NCI-H1105 treated with DMSO at 0.1 percent for 48 hours (cell line): Measurements from ENCODE around the gene CCNYL1.

Experiments used
- DNase-seq: peaks from one replicate; lab custom pipeline; 2025; lab: John Stamatoyannopoulos, UW

The CCNYL1 gene

DNA sequence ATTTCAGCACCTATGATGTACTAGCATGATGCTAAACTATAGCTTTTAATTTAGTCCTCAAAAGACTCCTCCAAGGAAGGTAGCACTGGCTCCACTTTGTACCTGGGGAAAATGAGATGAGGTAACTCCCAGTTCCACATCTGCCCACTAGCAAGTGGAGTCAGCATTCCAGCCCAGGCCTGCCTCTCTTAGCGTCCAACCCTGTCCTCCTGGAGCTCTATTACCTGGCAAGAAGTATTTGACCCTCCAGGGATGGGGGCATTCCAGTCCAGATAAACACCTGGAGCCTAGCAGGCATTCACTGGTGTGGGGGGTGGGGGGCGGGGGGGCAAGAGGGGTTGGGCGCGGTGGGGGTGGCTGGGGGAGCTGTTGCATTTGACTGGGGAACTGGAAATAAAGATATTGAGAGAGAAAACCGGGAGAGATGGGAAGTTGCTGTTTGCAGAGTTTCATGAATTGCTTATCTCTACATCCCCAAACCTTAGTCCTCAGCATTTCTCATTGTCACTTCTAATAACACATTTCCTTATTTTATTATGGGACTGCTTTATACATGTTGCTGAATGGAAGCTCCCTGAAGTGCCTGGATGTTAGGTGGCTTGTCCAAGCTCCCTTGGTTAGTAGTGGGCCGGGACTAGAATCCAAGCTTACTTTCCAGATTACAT lies 80.3 kb downstream of the CCNYL1 start:
- no peak for DNase-seq

DNA sequence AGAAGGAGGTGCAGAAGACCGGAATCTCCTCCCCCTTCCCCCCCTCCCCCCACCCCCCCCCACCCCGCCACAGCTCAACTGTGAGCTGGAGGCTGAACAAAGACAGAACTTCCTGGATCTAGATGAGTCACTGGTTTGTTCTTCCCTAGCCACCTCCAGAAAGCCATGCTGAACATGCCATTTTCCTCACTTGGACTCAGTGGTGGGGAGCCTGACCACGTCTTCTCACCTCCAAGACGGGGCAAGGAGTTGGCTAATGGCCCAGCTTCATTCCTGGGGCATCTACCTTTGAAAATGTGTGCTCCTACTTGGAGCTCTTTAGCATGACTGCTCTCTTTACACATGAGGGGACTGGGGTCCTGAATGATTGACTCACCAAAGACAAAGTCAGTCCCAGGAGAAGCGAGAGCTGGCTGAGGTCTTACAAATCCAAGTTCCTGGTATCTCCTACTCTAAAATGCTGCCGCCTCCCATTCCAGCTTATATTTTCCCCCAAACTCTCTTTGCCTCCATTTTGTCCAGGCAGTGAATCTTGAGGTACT lies 80.9 kb downstream of the CCNYL1 start:
- no peak for DNase-seq

DNA sequence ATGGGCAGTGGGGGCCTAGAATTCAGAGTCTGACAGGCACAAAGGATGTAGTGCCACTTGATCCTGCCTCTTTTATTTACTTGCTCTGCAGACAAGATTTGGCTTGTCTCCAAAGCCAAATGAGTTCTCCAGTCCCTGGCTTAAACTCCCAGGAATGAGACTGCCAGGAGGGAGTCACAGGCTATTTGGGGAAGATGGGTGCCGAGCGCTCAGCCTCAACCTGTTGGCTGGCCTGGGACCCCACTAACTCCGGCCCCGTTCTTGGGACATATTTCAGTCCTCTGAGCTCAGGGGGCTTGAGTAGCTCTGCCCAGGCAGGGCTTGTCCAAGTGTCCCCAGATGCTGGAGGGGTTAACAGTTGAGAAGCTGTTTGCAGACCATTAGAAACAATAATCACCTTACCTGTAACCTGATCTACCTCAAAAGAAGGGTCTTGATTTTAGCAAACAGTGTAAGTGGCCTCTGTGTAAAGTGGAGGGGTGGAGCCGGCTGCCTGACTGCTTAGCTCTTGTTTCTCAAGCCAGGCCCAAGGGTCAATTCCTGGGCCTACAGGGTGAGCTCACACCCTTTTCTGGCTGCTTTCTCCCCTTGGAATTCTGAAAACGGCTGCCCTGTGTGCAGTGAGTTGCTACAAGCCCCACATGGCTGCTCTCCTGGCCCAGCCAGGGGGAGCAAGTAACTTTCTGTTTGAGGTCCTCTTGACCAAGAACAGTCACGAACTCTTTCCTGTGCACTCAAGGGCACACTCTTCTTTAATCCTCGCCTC lies 85.3 kb downstream of the CCNYL1 start:
- DNase-seq = peak; percentile 82

DNA sequence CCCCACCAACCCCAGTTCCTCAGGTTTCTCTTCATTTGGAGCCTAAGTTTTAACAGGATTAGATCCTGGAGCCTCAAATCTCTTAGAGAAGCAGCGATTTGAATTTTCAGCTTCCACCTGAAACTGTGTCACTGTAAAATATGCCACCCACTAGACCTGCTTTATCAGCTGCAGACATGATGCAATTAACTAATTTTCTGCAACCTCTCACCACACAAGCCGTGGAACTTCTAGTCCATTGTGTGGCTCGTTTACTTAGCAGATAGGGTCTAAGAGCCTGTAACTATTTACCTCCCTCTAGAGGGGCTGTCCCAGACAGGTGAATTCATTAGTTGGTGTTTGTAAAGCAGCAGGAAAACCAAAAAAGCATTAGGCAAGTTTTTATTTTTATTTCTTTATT lies 89.8 kb downstream of the CCNYL1 start:
- DNase-seq = peak; percentile 60

DNA sequence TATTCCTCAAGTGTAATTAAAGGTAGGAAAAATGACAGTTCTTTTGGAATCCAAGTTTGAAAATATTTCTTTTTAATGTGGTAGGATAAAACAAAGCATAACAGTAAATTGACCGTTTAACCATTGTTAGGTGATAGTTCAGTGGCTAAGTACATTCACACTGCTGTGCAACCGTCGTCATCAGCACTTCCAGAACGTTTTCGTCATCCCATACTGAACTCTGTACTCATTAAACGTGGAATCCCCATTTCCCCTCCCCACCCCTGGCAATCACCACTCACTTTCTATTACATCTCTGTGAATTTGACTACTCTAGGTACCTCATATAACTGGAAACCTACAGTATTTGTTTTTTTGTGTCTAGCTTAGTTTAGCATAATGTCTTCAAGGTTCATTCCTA lies 91.2 kb downstream of the CCNYL1 start:
- DNase-seq = no peak
